ENCODE measurements around the gene RPL7L1. TPM values are rescaled to one million over a fixed set of nuclear protein-coding genes. Genes with fewer than 3 reads are reported as not detected.
A peak's percentile ranks its signal among the peaks of the same experiment; 100 is the strongest.
"Not testable (repeated sequence)": the region's sequence is repeated elsewhere in the genome, so short reads cannot be mapped to it uniquely, and the experiment has no call there.

Gene RPL7L1
- 78.8 TPM for polyA plus RNA-seq (ENCODE audit: insufficient read length)

- DNase-seq (ENCODE audit: low read depth) = peak; percentile 81
These were observed at the start of gene RPL7L1 for GRCh38 chr6:42879372-42880239. RPL7L1 (plus strand) TSS chr6:42879616; CDS start chr6:42879911, 295 bp downstream.

- DNase-seq (ENCODE audit: low read depth) = no peak
These were observed 48.2 kb upstream of the RPL7L1 start for GRCh38 chr6:42831237-42831636.

GRCh38 chr6:42834056-42834455 is 45.4 kb upstream of the RPL7L1 start:
- no peak for DNase-seq (ENCODE audit: low read depth)

GRCh38 chr6:42841844-42842584 is 37.4 kb upstream of the RPL7L1 start:
- no peak for DNase-seq (ENCODE audit: low read depth)

- DNase-seq (ENCODE audit: low read depth) = no peak
These were observed 34.1 kb upstream of the RPL7L1 start for GRCh38 chr6:42845327-42845694.

GRCh38 chr6:42846505-42846904 is 32.9 kb upstream of the RPL7L1 start:
- no peak for DNase-seq (ENCODE audit: low read depth)

- DNase-seq (ENCODE audit: low read depth) = no peak
These were observed 30.7 kb upstream of the RPL7L1 start for GRCh38 chr6:42848700-42849099.

GRCh38 chr6:42851599-42851998 is 27.8 kb upstream of the RPL7L1 start:
- no peak for DNase-seq (ENCODE audit: low read depth)

GRCh38 chr6:42860036-42860435 is 19.4 kb upstream of the RPL7L1 start:
- no peak for DNase-seq (ENCODE audit: low read depth)

GRCh38 chr6:42860481-42860880 is 18.9 kb upstream of the RPL7L1 start:
- DNase-seq (ENCODE audit: low read depth) = no peak

GRCh38 chr6:42864602-42865001 is 14.8 kb upstream of the RPL7L1 start:
- no peak for DNase-seq (ENCODE audit: low read depth)

GRCh38 chr6:42870145-42870936 is 9.1 kb upstream of the RPL7L1 start:
- no peak for DNase-seq (ENCODE audit: low read depth)

- DNase-seq (ENCODE audit: low read depth) = no peak
These were observed 7.7 kb upstream of the RPL7L1 start for GRCh38 chr6:42871711-42872110.

- no peak for DNase-seq (ENCODE audit: low read depth)
These were observed 6.1 kb upstream of the RPL7L1 start for GRCh38 chr6:42873313-42873712.

- DNase-seq (ENCODE audit: low read depth) = no peak
These were observed 1.7 kb upstream of the RPL7L1 start for GRCh38 chr6:42877695-42878094.

GRCh38 chr6:42880240-42880817 is 913 bp downstream of the RPL7L1 start:
- DNase-seq (ENCODE audit: low read depth) = not testable (repeated sequence)

GRCh38 chr6:42880871-42881270 is 1.5 kb downstream of the RPL7L1 start:
- DNase-seq (ENCODE audit: low read depth) = not testable (repeated sequence)

- no peak for DNase-seq (ENCODE audit: low read depth)
These were observed 6.3 kb downstream of the RPL7L1 start for GRCh38 chr6:42885702-42886101.

- DNase-seq (ENCODE audit: low read depth) = not testable (repeated sequence)
These were observed 8.8 kb downstream of the RPL7L1 start for GRCh38 chr6:42888201-42888600.

GRCh38 chr6:42889815-42890214 is 10.4 kb downstream of the RPL7L1 start:
- DNase-seq (ENCODE audit: low read depth) = no peak

GRCh38 chr6:42890311-42891198 is 11.1 kb downstream of the RPL7L1 start:
- DNase-seq (ENCODE audit: low read depth) = peak; percentile 90
